Breast epithelium (tissue), 3 donors: Measurements from ENCODE around the gene OR1I1.

Experiments used
- POLR2A ChIP-seq: fragments of 450-650 bp; IDR thresholded peaks from one replicate; pipeline ENCODE4 v1.6.1; 2016; ENCODE audit warnings: antibody characterized with exemption, mild to moderate bottlenecking, moderate library complexity
- POLR2AphosphoS5 ChIP-seq, 3 donors: sonication (generic); formaldehyde crosslinking; IDR thresholded peaks; one replicate each; pipeline ENCODE4 v1.6.1; 2017; ENCODE audit warnings: antibody characterized with exemption in 3 of 3

- TF ChIP-seq POLR2A (no peak), POLR2AphosphoS5 (IDR thresholded peaks at IDR 0.05) (no peak)
Measured at GRCh38 chr19:15129856-15130585, 48.0 kb downstream of the OR1I1 start.
